GM18505 (cell line): ENCODE results near the gene TARS3.

ENCODE experiments used
- ATAC-seq: cut with Tn5 transposase; IDR thresholded peaks from one replicate; pipeline ENCODE4 v1.9.1; 2021; ENCODE audit not compliant: unreplicated experiment
- POLR2A ChIP-seq: IDR thresholded peaks from 4 replicates; pipeline ENCODE4 v1.6.1; 2011; ENCODE audit warnings: borderline replicate concordance; ENCODE audit not compliant: insufficient read depth, insufficient read length; ENCODE audit errors: extremely low read depth

The TARS3 gene

GRCh38 chr15:101723171-101723873 is 951 bp downstream of the TARS3 start:
- no peak for ATAC-seq

GRCh38 chr15:101718896-101719295 is 5.4 kb downstream of the TARS3 start:
- TF ChIP-seq POLR2A = no peak

More at GRCh38 chr15:101723171-101723873, 951 bp downstream of the TARS3 start:
- no peak for TF ChIP-seq POLR2A

GRCh38 chr15:101712078-101712477 is 12.2 kb downstream of the TARS3 start:
- no peak for TF ChIP-seq POLR2A
- no peak for ATAC-seq

More at GRCh38 chr15:101718896-101719295, 5.4 kb downstream of the TARS3 start:
- ATAC-seq = no peak

- no peak for ATAC-seq
Observed at GRCh38 chr15:101710806-101711205, 13.5 kb downstream of the TARS3 start.

GRCh38 chr15:101709466-101709865 is 14.8 kb downstream of the TARS3 start:
- no peak for TF ChIP-seq POLR2A
- ATAC-seq = no peak

More at GRCh38 chr15:101710806-101711205, 13.5 kb downstream of the TARS3 start:
- TF ChIP-seq POLR2A = no peak

GRCh38 chr15:101707983-101708382 is 16.3 kb downstream of the TARS3 start:
- no peak for TF ChIP-seq POLR2A
- no peak for ATAC-seq

- no peak for TF ChIP-seq POLR2A
- ATAC-seq = no peak
Observed at GRCh38 chr15:101702077-101702476, 22.2 kb downstream of the TARS3 start.

GRCh38 chr15:101698314-101698713 is 26.0 kb downstream of the TARS3 start:
- TF ChIP-seq POLR2A = no peak
- ATAC-seq = no peak

GRCh38 chr15:101697488-101697887 is 26.8 kb downstream of the TARS3 start:
- ATAC-seq = no peak
- TF ChIP-seq POLR2A = no peak

- no peak for ATAC-seq
Observed at GRCh38 chr15:101696829-101697228, 27.4 kb downstream of the TARS3 start.

GRCh38 chr15:101694261-101694660 is 30.0 kb downstream of the TARS3 start:
- ATAC-seq = no peak

More at GRCh38 chr15:101696829-101697228, 27.4 kb downstream of the TARS3 start:
- no peak for TF ChIP-seq POLR2A

GRCh38 chr15:101692801-101693598 is 31.3 kb downstream of the TARS3 start:
- no peak for TF ChIP-seq POLR2A
- ATAC-seq = no peak

More at GRCh38 chr15:101694261-101694660, 30.0 kb downstream of the TARS3 start:
- no peak for TF ChIP-seq POLR2A

- TF ChIP-seq POLR2A = no peak
- ATAC-seq = no peak
Observed at GRCh38 chr15:101689901-101690300, 34.4 kb downstream of the TARS3 start.

GRCh38 chr15:101686718-101687117 is 37.6 kb downstream of the TARS3 start:
- TF ChIP-seq POLR2A = no peak
- no peak for ATAC-seq

GRCh38 chr15:101684877-101685276 is 39.4 kb downstream of the TARS3 start:
- TF ChIP-seq POLR2A = no peak
- ATAC-seq = no peak

GRCh38 chr15:101684384-101684783 is 39.9 kb downstream of the TARS3 start:
- no peak for TF ChIP-seq POLR2A
- ATAC-seq = no peak
